AG10803 (cell line): ENCODE data around the gene OCA2.

ENCODE experiments used
- DNase-seq: peaks from one replicate; pipeline ENCODE4 v3.0.0; 2010; ENCODE audit warnings: low read depth
- H3K4me3 ChIP-seq: 2 replicates; pipeline ENCODE4 v1.5.1; 2011; ENCODE audit warnings: mild to moderate bottlenecking, low read length, control low read depth
- CTCF ChIP-seq: conservative IDR thresholded peaks from 2 replicates; pipeline ENCODE4 v1.5.1; 2011; ENCODE audit warnings: mild to moderate bottlenecking, low read length, control low read depth, inconsistent platforms

Gene OCA2

GRCh38 chr15:28027714-28028076 is 71.4 kb downstream of the OCA2 start:
- DNase-seq = no peak
- no peak overlapping the region for H3K4me3 ChIP-seq
- TF ChIP-seq CTCF = no peak

- H3K4me3 ChIP-seq = no peak overlapping the region
- no peak for TF ChIP-seq CTCF
- no peak for DNase-seq
Observed at GRCh38 chr15:28026764-28027713, 72.1 kb downstream of the OCA2 start.

- no peak overlapping the region for H3K4me3 ChIP-seq
- no peak for DNase-seq
Observed at GRCh38 chr15:28026221-28026620, 72.9 kb downstream of the OCA2 start.

GRCh38 chr15:28025413-28025812 is 73.7 kb downstream of the OCA2 start:
- DNase-seq = no peak
- TF ChIP-seq CTCF = no peak
- no peak overlapping the region for H3K4me3 ChIP-seq

More at GRCh38 chr15:28026221-28026620, 72.9 kb downstream of the OCA2 start:
- TF ChIP-seq CTCF = no peak

GRCh38 chr15:28024889-28025250 is 74.2 kb downstream of the OCA2 start:
- H3K4me3 ChIP-seq = no peak overlapping the region
- no peak for TF ChIP-seq CTCF
- no peak for DNase-seq

- TF ChIP-seq CTCF = no peak
- H3K4me3 ChIP-seq = no peak overlapping the region
- DNase-seq = no peak
Observed at GRCh38 chr15:28023933-28024888, 74.9 kb downstream of the OCA2 start.

GRCh38 chr15:28023422-28023821 is 75.7 kb downstream of the OCA2 start:
- no peak overlapping the region for H3K4me3 ChIP-seq
- no peak for DNase-seq
- TF ChIP-seq CTCF = no peak
